ENCODE data around the gene AURKAIP1.

The AURKAIP1 gene

DNA sequence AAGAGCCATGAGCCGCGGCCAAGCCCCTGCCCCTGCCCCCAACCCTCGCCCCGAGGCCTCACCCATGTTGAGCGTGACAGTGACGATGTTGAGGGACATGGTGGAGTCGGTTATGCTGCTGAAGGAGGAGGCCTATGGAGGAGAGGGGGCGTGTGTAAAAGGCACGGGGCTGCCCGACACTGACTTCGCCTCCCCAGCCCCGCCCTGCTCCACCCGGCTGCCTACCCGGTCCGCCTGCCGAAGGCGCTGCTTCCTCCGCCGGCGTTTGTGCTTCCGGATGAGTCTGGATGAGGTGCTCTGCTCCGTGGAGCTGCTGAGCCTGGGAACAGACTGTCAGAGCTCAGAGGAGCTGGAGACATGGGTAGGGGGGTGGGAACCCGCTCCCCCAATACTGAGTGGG is 34.8 kb downstream of the AURKAIP1 start:
- DNase-seq (ENCODE audit: low read depth): no peak
- TF ChIP-seq, protein P1, sequence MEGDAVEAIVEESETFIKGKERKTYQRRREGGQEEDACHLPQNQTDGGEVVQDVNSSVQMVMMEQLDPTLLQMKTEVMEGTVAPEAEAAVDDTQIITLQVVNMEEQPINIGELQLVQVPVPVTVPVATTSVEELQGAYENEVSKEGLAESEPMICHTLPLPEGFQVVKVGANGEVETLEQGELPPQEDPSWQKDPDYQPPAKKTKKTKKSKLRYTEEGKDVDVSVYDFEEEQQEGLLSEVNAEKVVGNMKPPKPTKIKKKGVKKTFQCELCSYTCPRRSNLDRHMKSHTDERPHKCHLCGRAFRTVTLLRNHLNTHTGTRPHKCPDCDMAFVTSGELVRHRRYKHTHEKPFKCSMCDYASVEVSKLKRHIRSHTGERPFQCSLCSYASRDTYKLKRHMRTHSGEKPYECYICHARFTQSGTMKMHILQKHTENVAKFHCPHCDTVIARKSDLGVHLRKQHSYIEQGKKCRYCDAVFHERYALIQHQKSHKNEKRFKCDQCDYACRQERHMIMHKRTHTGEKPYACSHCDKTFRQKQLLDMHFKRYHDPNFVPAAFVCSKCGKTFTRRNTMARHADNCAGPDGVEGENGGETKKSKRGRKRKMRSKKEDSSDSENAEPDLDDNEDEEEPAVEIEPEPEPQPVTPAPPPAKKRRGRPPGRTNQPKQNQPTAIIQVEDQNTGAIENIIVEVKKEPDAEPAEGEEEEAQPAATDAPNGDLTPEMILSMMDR (IDR thresholded peaks at IDR 0.05; ENCODE audit: control insufficient read depth, insufficient read depth, low read depth, low read length, missing control alignments): no peak
- H3K4me3 ChIP-seq (ENCODE audit: control insufficient read depth, low read depth, low read length): no peak overlapping the region

DNA sequence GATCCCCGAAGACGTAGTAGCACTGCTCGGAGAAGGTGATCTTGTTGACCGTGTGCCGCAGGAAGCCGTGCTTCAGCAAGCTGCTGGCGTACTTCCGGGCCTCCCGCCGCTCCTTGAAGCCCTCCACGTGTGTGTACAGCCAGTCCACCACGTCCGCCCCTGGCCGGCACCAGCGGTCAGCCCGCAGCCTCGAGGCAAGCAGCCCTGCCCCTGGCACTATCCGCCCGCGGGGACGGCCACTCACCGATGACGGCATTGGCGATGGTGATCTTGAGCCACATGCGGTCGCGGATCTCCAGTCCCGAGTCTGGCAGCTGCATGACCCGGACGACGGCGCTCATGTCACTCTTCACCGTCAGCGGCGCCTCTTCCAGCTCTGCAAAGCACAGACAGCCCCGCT is 36.7 kb downstream of the AURKAIP1 start:
- no peak overlapping the region for H3K4me3 ChIP-seq (ENCODE audit: control insufficient read depth, low read depth, low read length)
- TF ChIP-seq, protein P1 (IDR thresholded peaks at IDR 0.05; ENCODE audit: control insufficient read depth, insufficient read depth, low read depth, low read length, missing control alignments): no peak
- no peak for DNase-seq (ENCODE audit: low read depth)

DNA sequence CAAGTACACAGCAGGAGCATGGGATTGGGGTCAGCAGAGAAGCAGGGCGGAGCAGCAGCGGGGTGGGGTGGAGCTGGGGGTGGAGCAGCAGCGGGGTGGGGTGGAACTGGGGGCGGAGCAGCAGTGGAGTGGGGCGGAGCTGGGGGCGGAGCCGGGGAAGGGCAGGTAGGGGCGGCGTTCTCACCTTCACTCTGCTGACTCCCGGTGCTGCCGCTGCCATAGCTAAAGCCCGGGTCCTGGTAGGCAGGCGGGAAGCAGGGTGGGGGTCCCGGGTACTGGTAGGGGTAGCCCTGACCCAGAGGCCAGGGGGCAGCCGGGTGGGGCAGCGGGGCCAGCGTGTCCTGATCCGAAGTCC is 37.2 kb downstream of the AURKAIP1 start:
- no peak overlapping the region for H3K4me3 ChIP-seq (ENCODE audit: control insufficient read depth, low read depth, low read length)
- no peak for DNase-seq (ENCODE audit: low read depth)
- TF ChIP-seq, protein P1 (IDR thresholded peaks at IDR 0.05; ENCODE audit: control insufficient read depth, insufficient read depth, low read depth, low read length, missing control alignments): no peak

DNA sequence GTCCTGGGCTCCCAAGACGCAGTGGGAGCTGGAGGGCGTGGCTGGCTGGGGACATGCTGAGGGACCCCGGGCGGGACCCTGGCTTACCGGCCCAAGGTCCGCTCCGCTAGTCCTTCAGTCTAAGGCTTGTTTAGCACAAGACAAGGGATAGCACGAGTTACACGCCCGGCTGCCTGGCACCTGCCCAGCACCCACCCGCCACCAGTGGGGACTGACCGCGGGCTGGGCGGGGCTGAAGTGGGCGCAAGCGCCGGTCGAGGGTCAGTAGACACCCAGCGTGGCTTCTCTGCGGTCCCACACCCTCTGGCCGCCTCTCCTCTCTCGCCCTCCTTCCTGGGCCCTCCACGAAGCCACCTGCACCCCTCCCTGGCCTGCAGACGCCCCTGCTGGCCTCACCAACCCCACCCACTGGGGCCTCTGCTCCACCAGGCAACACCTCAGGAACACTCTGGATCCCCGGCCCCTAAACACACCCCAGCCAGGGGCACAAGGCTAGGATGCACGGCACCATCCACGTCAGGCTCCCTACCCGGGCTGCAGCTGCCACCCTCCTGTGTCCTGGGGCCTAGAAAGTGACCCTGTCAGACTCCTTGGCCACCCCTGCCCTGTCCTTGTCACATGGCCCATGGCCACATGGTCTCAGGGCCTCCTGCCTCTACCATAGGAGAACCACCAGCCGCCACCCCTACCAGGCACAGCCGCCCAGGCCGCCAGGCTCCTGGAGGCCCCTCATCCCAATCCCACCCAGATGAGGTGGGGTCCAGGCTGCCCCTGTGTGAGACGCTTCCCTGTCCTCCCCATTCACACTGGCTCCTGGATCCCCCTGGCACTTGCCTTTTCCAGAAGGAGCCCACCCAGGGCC is 37.8 kb downstream of the AURKAIP1 start:
- no peak for DNase-seq (ENCODE audit: low read depth)
- TF ChIP-seq, protein P1 (IDR thresholded peaks at IDR 0.05; ENCODE audit: control insufficient read depth, insufficient read depth, low read depth, low read length, missing control alignments): no peak
- H3K4me3 ChIP-seq (ENCODE audit: control insufficient read depth, low read depth, low read length): no peak overlapping the region

DNA sequence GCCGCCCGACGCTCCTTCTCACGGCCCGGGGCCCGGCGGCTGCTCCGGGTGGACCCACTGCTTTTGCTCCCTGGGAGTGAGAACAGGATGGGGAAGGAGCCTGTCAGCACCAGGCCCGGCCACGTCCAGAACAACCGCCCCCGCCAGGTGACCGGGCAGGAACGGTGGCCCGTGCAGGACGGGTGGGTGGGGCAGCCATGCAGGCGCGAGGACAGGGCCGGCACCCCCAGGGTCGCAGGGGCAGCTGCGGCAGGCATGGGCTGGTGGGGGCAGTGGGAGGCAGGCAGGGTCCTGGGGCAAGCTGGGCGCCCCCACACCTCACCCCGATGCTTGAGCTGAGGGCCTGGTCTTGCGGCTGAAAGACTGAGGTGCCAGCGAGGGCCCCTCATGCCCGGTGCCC is 38.6 kb downstream of the AURKAIP1 start:
- no peak overlapping the region for H3K4me3 ChIP-seq (ENCODE audit: control insufficient read depth, low read depth, low read length)
- TF ChIP-seq, protein P1 (IDR thresholded peaks at IDR 0.05; ENCODE audit: control insufficient read depth, insufficient read depth, low read depth, low read length, missing control alignments): no peak
- DNase-seq (ENCODE audit: low read depth): no peak

DNA sequence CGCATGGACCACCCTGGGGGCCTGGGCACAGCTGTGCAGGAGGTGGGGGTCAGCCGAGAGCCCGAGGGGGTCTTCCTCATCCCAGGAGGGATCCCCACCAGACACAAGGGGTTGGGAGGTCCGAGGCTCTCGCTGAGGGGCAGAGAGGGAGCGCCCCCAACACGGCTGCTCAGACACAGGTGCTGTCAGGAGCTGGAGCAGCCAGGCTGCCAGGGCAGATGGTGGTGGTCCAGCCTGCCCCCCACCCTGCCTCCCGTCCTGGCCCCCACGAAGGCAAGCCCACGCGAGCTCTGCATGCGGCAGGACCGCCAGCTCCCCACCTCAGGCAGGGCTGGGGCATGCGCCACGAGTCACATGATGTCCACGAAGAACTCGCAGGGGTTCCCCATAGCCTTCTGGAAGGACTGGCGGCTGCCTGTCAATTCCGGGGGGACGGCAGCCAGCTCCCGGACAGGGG is 39.2 kb downstream of the AURKAIP1 start:
- no peak overlapping the region for H3K4me3 ChIP-seq (ENCODE audit: control insufficient read depth, low read depth, low read length)
- TF ChIP-seq, protein P1 (IDR thresholded peaks at IDR 0.05; ENCODE audit: control insufficient read depth, insufficient read depth, low read depth, low read length, missing control alignments): no peak
- DNase-seq (ENCODE audit: low read depth): no peak

All from AG09309 (cell line).